GM18511 (cell line): ENCODE measurements around the gene SLC6A6.
"Not testable (repeated sequence)": the region's sequence is repeated elsewhere in the genome, so short reads cannot be mapped to it uniquely, and the experiment has no call there.

Experiments
- ATAC-seq: cut with Tn5 transposase; IDR thresholded peaks from one replicate; pipeline ENCODE4 v1.9.1; 2021; ENCODE audit warnings: mild to moderate bottlenecking, moderate library complexity; ENCODE audit not compliant: unreplicated experiment

SLC6A6 gene

GRCh38 chr3:14503706-14504065 is 101.3 kb downstream of the SLC6A6 start:
- no peak for ATAC-seq

GRCh38 chr3:14505001-14505802 is 102.8 kb downstream of the SLC6A6 start:
- no peak for ATAC-seq

GRCh38 chr3:14505803-14506500 is 103.5 kb downstream of the SLC6A6 start:
- no peak for ATAC-seq

GRCh38 chr3:14506626-14507304 is 104.4 kb downstream of the SLC6A6 start:
- no peak for ATAC-seq

GRCh38 chr3:14507305-14507741 is 104.9 kb downstream of the SLC6A6 start:
- ATAC-seq: no peak

- no peak for ATAC-seq
Observed at GRCh38 chr3:14507757-14508504, 105.5 kb downstream of the SLC6A6 start.

DNA sequence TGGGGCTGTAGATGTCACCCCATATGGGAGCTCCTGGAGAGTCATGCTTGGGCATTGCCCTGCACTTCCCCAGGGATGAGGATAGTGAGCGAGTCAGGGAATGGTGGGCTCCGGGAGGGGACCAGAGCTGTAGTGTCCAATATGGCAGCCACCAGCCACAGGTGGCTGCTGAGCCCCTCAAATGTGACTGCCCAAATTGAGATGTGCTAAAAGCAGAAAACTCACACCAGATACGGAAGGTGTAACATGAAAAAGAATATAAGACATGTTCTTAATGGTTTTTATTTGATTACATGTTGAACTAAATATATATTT is 106.1 kb downstream of the SLC6A6 start:
- ATAC-seq: no peak

GRCh38 chr3:14508966-14509795 is 106.8 kb downstream of the SLC6A6 start:
- ATAC-seq: no peak

- no peak for ATAC-seq
Observed at GRCh38 chr3:14509796-14510100, 107.3 kb downstream of the SLC6A6 start.

DNA sequence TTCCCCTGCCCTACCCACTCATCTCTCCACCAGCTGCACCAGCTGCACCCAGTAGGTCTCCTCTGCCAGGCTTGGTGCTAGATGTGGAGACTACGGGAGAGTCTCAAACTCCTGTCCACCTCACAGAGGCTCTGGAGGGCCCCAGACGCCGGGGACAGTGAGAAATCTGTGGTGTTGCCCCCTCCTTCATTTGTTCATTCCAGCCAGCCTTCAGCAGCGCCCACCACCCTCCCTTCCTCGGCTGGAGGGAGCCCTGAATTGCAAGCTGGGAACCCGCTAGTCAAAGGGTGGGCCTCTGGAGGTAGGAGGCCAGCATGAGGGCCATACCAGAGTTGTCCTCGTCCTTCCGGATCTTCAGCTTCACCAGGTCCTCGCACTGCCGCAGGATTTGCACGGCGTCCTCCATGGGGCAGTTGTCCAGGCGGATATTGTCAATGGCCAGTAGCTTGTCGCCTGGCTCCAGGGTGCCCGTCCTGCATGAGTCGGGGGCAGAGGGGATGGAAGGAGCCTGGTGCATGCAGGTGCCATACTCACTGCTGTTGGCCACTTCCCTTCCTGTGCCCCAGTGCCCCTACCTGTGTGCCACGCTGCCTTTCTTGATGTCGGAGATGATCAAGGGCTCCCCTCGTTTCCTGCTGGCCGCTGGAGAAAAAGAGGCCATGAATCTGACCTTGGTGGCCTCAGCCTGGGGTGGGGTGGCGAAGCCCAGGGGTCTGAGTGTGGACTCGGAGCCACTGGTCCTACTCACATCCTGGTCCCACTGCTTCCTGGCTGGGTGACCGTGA is 108.6 kb downstream of the SLC6A6 start:
- no peak for ATAC-seq

- no peak for ATAC-seq
Observed at GRCh38 chr3:14511623-14512280, 109.3 kb downstream of the SLC6A6 start.

DNA sequence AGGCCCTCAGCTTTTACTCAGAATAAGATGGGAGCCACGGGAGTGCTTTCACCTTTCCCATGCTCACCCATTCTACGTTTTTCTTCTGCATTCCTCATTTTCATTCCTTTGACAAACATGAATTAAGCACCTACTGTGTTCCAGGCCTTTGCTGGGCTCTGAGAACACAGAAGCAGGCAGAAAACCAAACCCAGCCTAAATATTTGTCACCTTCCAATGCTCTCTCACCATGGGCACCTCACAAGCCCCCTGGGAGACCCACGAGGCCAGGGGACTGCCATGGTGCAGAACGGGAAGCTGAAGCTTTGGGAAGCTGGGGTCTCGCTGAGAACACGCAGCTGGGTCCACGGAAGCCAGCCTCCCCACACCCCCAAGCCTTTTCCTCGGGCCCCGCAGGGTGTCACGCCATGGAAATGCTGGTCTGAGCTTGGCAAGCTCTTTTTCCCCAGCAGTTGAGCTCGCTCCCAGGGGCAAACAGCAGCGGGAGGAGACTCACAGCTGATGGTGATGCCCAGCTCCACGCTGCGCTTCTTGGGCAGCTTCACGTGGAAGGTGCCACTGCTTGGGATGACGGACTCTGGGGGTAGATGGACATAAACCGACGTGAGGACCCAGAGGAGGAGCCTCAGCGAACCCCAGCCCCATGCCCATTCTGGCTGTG is 110.0 kb downstream of the SLC6A6 start:
- ATAC-seq: no peak

DNA sequence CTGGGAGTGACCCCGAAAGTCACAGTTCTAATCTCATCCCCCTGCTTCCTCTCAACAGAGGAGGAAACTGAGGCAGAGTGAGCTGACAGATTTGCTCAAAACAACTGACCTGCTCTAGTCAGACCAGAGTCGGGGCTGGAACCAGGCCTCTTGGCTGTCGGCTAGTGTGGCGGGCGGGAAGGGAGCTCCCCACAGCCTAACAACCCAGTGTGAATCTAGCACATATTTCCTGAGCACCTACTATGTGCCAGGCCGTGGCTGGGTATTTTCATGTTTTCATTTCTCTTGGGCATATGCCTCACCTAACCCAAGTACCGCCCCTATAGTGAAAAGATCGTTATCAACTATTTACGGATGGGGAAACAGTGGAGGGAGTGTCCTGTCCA is 110.5 kb downstream of the SLC6A6 start:
- ATAC-seq: no peak

DNA sequence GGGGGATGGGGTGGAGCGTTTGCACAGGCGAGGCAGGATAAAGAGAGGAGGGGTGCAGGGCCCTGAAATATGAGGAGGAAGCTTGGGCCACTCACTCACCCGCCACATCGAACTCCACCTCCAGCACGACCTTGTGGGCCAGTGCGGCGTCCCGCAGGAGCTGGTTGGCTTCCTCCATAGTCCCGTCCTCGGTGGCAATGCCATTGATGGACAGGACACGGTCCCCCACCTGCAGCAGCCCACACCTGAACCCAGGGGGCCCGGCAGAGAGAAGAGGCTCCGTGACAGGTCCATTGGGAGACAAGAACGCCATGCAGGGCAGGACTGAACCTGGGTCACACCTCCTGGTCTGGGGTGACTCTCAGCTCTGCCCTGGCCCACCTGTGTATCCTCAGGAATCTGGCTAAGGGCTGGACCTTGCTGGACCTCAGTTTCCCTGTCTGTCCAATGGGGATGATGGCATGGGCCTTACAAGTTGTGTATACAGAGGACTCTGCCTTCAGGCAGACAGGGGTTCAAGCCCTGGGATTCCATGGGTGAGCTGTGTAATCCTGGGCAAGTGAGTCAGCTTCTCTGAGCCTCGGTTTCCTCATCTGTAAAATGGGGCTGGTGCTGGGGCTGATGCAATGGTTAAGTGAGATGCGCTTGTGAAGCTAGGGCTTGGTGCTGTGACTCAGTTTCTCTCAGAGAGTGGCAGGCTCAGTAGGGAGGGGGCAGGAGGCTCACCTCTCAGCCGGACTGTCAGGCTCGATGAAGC is 111.3 kb downstream of the SLC6A6 start:
- no peak for ATAC-seq

DNA sequence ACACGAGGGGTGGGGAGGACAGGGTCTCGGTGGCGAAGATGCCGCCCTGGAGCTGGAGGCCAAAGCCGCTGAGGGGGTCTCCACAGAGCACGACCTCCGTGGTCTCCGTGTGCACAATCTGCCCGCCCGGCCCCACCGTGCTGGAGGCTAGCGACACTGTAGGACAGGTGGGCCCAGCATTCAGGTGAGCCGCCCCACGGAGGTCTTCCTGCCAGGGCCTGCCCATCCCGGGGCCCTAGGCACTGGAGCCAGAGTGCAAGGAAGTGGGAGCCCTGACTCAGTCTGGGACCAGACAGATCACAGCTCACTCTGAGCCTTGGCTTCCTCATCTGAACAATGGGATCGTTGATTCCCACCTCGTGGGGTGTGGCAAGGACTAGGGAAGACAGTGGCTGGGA is 111.9 kb downstream of the SLC6A6 start:
- no peak for ATAC-seq

DNA sequence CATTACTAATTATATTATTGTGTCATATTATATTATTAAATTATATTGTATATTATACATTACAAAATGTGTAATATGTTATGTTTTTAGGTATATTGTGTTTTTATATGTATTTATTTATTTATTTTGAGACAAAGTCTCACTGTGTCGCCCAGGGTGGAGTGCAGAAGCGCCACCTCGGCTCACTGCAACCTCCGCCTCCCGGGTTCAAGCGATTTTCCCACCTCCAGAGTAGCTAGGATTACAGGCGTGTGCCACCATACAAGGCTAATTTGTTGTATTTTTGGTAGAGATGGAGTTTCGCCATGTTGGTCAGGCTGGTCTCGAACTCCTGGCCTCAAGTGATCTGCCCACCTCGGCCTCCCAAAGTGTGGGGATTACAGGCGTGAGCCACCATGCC is 113.1 kb downstream of the SLC6A6 start:
- not testable (repeated sequence) for ATAC-seq

DNA sequence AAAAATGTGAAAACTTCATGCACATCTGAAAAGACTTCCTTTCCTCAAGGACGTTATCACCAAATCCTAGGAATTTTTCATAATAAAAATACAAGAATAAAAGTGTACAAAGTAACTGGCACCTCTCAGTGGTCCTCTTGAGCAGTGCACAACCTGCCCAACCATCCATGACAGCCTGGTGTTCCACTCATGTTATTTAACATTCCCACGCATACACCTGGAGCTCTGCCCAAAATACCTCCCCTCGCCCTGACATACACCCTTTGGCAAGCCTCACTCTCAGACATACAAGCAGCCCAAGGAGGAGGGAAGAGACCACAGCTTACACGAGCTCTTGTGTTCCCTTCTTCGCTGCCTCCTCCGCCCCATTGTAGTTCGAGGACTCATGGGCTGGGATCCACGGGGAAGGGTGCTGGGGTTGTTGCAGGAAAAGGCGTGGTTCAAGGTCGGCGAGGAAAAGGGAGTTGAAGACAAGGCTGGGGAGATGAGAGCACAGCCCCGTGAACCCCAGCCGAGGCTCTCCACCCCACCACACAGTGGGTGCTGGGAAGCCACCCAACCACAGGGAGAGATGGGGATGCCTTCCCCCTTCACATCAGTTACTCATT is 114.4 kb downstream of the SLC6A6 start:
- no peak for ATAC-seq
